ENCODE data around the gene ABO.
"Not testable (repeated sequence)": the region's sequence is repeated elsewhere in the genome, so short reads cannot be mapped to it uniquely, and the experiment has no call there.

The ABO gene

GRCh38 chr9:133275105-133276000, at the start of gene ABO:
Gene ABO (minus strand): TSS chr9:133275201.
- no peak for DNase-seq
- in situ Hi-C loops (cut with MboI; ENCODE audit: low pct_unique_long_range_greater_than_20kb, low sequenced_read_pairs) = no loop called here

GRCh38 chr9:133323991-133324703, 49.1 kb upstream of the ABO start:
- in situ Hi-C loops (cut with MboI; ENCODE audit: low pct_unique_long_range_greater_than_20kb, low sequenced_read_pairs) = no loop called here
- DNase-seq = no peak

GRCh38 chr9:133323211-133323610, 48.2 kb upstream of the ABO start:
- in situ Hi-C loops (cut with MboI; ENCODE audit: low pct_unique_long_range_greater_than_20kb, low sequenced_read_pairs) = no loop called here
- DNase-seq = no peak

GRCh38 chr9:133322701-133323100, 47.7 kb upstream of the ABO start:
- no peak for DNase-seq
- in situ Hi-C loops (cut with MboI; ENCODE audit: low pct_unique_long_range_greater_than_20kb, low sequenced_read_pairs) = no loop called here

GRCh38 chr9:133321411-133321935, 46.5 kb upstream of the ABO start:
- in situ Hi-C loops (cut with MboI; ENCODE audit: low pct_unique_long_range_greater_than_20kb, low sequenced_read_pairs) = no loop called here
- DNase-seq = no peak

- no peak for DNase-seq
- in situ Hi-C loops (cut with MboI; ENCODE audit: low pct_unique_long_range_greater_than_20kb, low sequenced_read_pairs) = no loop called here
These were observed 45.5 kb upstream of the ABO start for GRCh38 chr9:133320421-133320881.

GRCh38 chr9:133317551-133317950, 42.5 kb upstream of the ABO start:
- in situ Hi-C loops (cut with MboI; ENCODE audit: low pct_unique_long_range_greater_than_20kb, low sequenced_read_pairs); DNase-seq: not testable (repeated sequence)

GRCh38 chr9:133315997-133316396, 41.0 kb upstream of the ABO start:
- in situ Hi-C loops (cut with MboI; ENCODE audit: low pct_unique_long_range_greater_than_20kb, low sequenced_read_pairs) = no loop called here
- no peak for DNase-seq

- no peak for DNase-seq
- in situ Hi-C loops (cut with MboI; ENCODE audit: low pct_unique_long_range_greater_than_20kb, low sequenced_read_pairs) = no loop called here
These were observed 34.6 kb upstream of the ABO start for GRCh38 chr9:133309608-133310007.

GRCh38 chr9:133307301-133307700, 32.3 kb upstream of the ABO start:
- in situ Hi-C loops (cut with MboI; ENCODE audit: low pct_unique_long_range_greater_than_20kb, low sequenced_read_pairs) = no loop called here
- DNase-seq = no peak

GRCh38 chr9:133306242-133307204, 31.5 kb upstream of the ABO start:
- no peak for DNase-seq
- in situ Hi-C loops (cut with MboI; ENCODE audit: low pct_unique_long_range_greater_than_20kb, low sequenced_read_pairs) = no loop called here

- in situ Hi-C loops (cut with MboI; ENCODE audit: low pct_unique_long_range_greater_than_20kb, low sequenced_read_pairs) = no loop called here
- DNase-seq = no peak
These were observed 30.7 kb upstream of the ABO start for GRCh38 chr9:133305731-133306130.

GRCh38 chr9:133304477-133305377, 29.7 kb upstream of the ABO start:
- in situ Hi-C loops (cut with MboI; ENCODE audit: low pct_unique_long_range_greater_than_20kb, low sequenced_read_pairs) = no loop called here
- no peak for DNase-seq

- DNase-seq = no peak
- in situ Hi-C loops (cut with MboI; ENCODE audit: low pct_unique_long_range_greater_than_20kb, low sequenced_read_pairs) = no loop called here
These were observed 29.1 kb upstream of the ABO start for GRCh38 chr9:133304158-133304470.

- in situ Hi-C loops (cut with MboI; ENCODE audit: low pct_unique_long_range_greater_than_20kb, low sequenced_read_pairs) = no loop called here
- DNase-seq = no peak
These were observed 28.5 kb upstream of the ABO start for GRCh38 chr9:133303266-133304157.

GRCh38 chr9:133301253-133302230, 26.5 kb upstream of the ABO start:
- in situ Hi-C loops (cut with MboI; ENCODE audit: low pct_unique_long_range_greater_than_20kb, low sequenced_read_pairs) = no loop called here
- DNase-seq = no peak

All from KBM-7 (cell line).